Hepatocyte (in vitro differentiated cells): ENCODE data around the gene ATF7.

ENCODE experiments used
- CTCF ChIP-seq: fragments of 200-600 bp; sonication (generic); IDR thresholded peaks from 2 replicates; pipeline ENCODE4 v1.5.1; 2016; ENCODE audit warnings: antibody characterized with exemption, mild to moderate bottlenecking; ENCODE audit not compliant: poor library complexity
- EZH2 ChIP-seq: fragments of 200-600 bp; sonication (generic); IDR thresholded peaks from 2 replicates; pipeline ENCODE4 v1.6.1; 2016; ENCODE audit warnings: antibody characterized with exemption, mild to moderate bottlenecking, borderline replicate concordance
- EZH2phosphoT487 ChIP-seq: fragments of 200-600 bp; sonication (generic); IDR thresholded peaks from one replicate; pipeline ENCODE4 v1.6.1; 2018; ENCODE audit warnings: antibody characterized with exemption, mild to moderate bottlenecking, low read depth, moderate library complexity; ENCODE audit not compliant: unreplicated experiment, severe bottlenecking

DNA sequence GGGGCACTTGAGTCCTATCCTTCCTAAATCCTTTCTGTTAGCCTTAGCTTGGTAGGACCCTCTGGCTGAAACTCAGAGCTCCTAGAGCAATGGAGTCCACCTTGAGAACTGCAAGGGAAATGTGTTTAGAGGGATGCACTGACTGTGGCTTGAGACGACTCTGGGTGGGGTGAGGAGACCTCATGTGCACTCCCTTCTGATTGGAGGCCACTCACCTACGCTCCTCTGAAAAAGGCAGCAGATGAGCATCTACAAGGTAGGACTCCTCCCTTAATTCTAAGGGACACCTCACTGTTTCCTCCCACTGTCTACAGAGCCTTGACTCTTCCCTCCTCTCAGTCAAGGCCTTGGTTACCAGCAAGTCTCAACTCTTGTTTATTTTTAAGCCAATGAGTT is 127.9 kb downstream of the ATF7 start:
- no peak for TF ChIP-seq CTCF
- TF ChIP-seq EZH2phosphoT487: no peak
- TF ChIP-seq EZH2: no peak
